Activated CD4-positive, alpha-beta T cell treated with anti-CD3 and anti-CD28 coated beads, Interleukin-2, amount 50 U/mL, for 24 hours (primary cell): ENCODE measurements around the gene WIPF3.
A peak's percentile ranks its signal among the peaks of the same experiment; 100 is the strongest.

Source experiments
- DNase-seq, 2 donors: peaks; one replicate each; pipeline ENCODE4 v3.0.0-alpha.2; 2020; ENCODE audit warnings: low read depth in 1 of 2, low spot score in 1 of 2

The WIPF3 gene

GRCh38 chr7:29906200-29907022 is 100.1 kb downstream of the WIPF3 start:
- no peak for DNase-seq

DNA sequence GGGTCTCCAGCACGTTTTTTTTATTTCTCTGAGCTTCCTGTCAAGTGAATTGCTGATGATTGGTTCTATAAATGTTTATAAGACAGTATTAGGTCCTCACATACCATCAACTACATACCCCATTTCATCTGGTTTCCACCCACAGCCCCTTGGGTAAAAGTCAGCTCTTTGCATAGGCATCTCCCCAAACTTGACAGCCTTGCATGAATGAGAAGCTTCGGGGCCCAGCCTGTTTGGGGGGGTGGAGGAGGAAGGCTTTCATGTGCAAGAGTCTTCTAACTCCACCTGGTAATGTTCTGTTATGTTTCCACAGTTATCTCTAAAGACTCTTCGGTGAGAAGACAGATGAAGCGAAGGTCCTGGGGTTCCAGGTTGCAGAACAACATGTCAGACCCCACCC is 107.9 kb downstream of the WIPF3 start:
- no peak for DNase-seq

GRCh38 chr7:29915481-29916215 is 109.3 kb downstream of the WIPF3 start:
- DNase-seq: no peak

GRCh38 chr7:29917641-29918040 is 111.3 kb downstream of the WIPF3 start:
- no peak for DNase-seq

GRCh38 chr7:29918850-29919249 is 112.5 kb downstream of the WIPF3 start:
- DNase-seq: no peak

GRCh38 chr7:29919790-29920189 is 113.5 kb downstream of the WIPF3 start:
- no peak for DNase-seq

- DNase-seq: no peak
These were observed 114.2 kb downstream of the WIPF3 start for GRCh38 chr7:29920491-29920890.

GRCh38 chr7:29921404-29922010 is 115.2 kb downstream of the WIPF3 start:
- DNase-seq: peak in 1 of 2 donors; percentile 33

GRCh38 chr7:29922921-29923700 is 116.8 kb downstream of the WIPF3 start:
- no peak for DNase-seq

DNA sequence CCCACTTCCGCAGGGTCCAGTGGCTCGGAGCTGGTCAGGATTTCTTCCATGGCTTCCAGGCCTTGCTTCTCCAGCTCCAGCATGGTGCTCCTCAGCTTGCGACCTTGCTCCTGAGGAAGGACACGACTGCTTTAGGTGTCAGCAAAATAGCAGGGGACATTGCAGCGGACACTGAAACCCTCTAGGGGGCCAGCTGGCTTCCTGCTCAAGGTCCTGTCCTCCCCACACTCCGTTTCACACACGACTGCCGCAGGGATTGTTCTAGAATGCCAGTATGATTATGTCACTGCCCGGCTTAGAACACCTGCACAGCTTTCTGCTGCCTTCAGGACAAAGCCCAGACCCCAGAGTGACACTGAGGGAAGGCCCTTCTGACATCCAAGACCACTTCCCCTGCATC is 117.7 kb downstream of the WIPF3 start:
- no peak for DNase-seq

- no peak for DNase-seq
These were observed 118.4 kb downstream of the WIPF3 start for GRCh38 chr7:29924684-29925083.

GRCh38 chr7:29926216-29926615 is 119.9 kb downstream of the WIPF3 start:
- DNase-seq: no peak

- no peak for DNase-seq
These were observed 120.4 kb downstream of the WIPF3 start for GRCh38 chr7:29926741-29927140.

- DNase-seq: no peak
These were observed 122.9 kb downstream of the WIPF3 start for GRCh38 chr7:29929018-29929807.

GRCh38 chr7:29935111-29935510 is 128.8 kb downstream of the WIPF3 start:
- DNase-seq: no peak

- no peak for DNase-seq
These were observed 130.8 kb downstream of the WIPF3 start for GRCh38 chr7:29937132-29937531.

DNA sequence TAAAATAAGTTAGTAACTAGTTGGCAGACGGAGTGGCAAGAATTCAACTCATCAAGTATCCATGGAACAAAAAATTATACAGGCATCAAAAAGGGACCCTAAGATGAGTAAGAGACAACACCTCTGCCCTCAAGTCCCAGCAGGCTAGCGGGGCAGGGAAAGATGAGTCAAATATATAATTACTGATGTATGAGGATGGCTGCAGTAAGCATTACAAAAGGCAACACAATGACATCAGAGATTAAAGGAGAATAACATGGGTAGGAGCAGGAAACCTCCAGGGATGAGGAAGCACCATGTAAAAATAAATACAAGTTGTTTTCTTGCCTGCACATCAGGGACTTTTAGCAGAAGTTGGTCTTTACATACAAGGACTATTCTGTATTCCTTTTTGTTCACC is 133.9 kb downstream of the WIPF3 start:
- no peak for DNase-seq

DNA sequence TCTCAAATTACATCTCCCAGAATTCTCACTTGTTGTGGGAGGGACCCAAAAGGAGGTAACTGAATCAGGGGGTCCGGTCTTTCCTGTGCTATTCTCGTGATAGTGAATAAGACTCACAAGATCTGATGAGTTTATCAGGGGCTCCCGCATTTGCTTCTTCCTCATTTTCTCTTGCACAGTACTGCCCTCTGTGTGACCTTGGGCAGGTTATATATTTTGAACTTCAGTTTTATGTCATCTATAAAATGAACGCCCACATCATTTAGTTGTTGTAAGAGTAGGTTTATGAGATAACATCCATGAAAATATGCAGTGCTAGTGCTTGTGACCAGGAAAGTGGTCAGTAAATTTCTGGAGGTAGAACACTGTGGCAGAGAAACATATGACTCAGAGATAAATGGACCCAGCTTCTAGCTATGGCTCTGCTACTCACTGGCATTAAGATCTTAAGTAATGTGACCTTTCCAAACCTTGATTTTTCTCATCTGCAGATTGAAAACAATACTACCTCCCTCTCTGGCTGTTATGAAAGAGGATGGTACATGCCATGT is 139.0 kb downstream of the WIPF3 start:
- DNase-seq: no peak

DNA sequence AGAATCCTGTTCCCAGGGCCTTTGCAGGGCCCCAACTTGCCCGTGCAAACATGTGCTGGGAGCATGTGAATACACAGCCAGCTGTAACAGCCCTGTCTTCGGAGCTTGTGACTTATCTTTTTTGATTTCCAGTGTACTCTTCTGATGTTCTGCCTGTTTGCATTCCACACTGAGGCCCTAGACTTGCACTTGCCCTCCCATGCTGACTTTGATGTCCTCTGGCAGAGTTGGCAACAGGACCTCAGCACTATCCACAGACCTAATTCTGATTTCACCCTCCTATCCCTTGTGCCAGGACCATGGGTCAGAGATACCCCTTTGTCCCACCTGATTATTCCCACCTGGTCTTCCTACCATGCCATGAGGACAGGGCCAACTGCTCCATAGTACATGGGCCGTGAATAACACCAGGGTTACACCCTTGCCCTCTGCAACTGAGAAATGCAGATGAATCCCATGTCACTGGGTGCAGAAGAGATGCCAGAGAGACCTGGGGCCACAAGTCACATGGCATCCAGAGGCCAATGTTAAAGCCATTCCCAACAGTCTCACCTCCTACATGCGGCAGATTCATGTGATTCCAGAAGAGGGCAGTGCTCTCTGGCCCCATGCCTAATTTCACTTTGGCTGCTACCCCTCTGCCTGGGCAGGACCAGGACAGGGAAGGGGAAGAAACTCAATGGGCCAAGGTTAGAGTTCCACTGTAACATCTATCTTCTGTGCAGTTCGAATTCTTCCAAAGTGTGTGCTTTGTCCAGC is 140.3 kb downstream of the WIPF3 start:
- no peak for DNase-seq

- DNase-seq: no peak
These were observed 142.3 kb downstream of the WIPF3 start for GRCh38 chr7:29948587-29948986.
